ENCODE data around the gene KLHDC9.

GRCh38 chr1:161076410-161076809 is 21.8 kb upstream of the KLHDC9 start:
- TF ChIP-seq CTCF (IDR thresholded peaks at IDR 0.05; ENCODE audit: borderline replicate concordance, extremely low read depth, low read length, poor library complexity, severe bottlenecking) (no peak), EZH2 (IDR thresholded peaks at IDR 0.05; ENCODE audit: borderline replicate concordance, low read depth, low read length, severe bottlenecking) (no peak)
